ENCODE data around the gene AMOTL1.

AMOTL1 gene

DNA sequence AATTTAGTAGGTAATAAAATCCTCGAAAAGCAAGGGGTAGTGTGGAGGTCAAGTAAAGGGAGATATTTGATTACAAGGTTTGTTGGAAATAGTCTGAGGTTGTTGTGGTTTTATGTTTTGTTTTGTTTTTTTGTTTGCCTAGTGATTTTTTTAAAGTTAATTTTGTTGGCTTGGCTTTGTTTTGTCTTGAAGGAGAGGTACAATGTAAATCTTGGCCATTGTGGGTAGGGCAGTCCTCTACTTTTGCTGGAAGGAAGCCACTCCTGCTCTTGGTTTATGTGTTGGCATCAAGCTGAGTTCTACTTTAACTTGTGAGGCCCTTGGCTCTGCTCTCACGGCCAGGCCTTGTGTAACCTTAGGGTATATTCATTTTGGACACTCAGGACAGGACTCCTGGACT is 3.2 kb downstream of the AMOTL1 start:
- H4K20me1 ChIP-seq (ENCODE audit: control insufficient read depth, insufficient read depth, low read depth, low read length): no peaks in the 10 kb centered on the region
- H3K4me1 ChIP-seq (ENCODE audit: control insufficient read depth, low read length): no peaks in the 10 kb centered on the region
- H3K27ac ChIP-seq (ENCODE audit: low read depth, low read length): no peak overlapping the region

DNA sequence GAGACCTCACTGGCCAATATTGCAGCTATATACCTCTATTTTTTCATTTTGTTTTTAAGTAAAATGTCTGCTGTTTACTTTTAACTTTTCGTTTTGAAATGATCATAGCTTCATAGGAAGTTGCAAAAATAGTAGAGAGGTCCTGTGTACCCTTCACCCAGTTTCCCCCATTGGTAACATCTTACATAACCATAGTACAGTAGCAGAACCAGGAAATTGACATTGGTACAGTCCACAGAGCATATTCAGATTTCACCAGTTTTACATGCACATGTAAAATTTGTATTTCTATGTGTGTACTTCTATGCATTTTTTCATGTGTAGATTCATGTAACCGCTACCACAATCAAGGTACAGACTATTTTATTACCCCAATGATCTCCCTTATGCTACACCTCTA is 3.8 kb downstream of the AMOTL1 start:
- peaks cover 2% of the 10 kb centered on the region; the same call in 1 of the 2 replicates for H3K27me3 ChIP-seq (ENCODE audit: control insufficient read depth, low read length)
- no peak overlapping the region for H3K4me3 ChIP-seq (ENCODE audit: low read length)
- no peak overlapping the region for H3K4me2 ChIP-seq (ENCODE audit: low read length)
- no peaks in the 10 kb centered on the region for H4K20me1 ChIP-seq (ENCODE audit: control insufficient read depth, insufficient read depth, low read depth, low read length)
- no peaks in the 10 kb centered on the region for H3K4me1 ChIP-seq (ENCODE audit: control insufficient read depth, low read length)
- H3K27ac ChIP-seq (ENCODE audit: low read depth, low read length): no peak overlapping the region
- H3F3A ChIP-seq (ENCODE audit: control insufficient read depth, insufficient read depth): no peaks in the 10 kb centered on the region
- no peaks in the 10 kb centered on the region for H3K9me3 ChIP-seq (ENCODE audit: control insufficient read depth, insufficient read depth, low read length)
- no peaks in the 10 kb centered on the region for H3K36me3 ChIP-seq (ENCODE audit: control insufficient read depth, low read length)
- no peaks in the 10 kb centered on the region for H3K9me2 ChIP-seq (replicated peaks; ENCODE audit: control insufficient read depth, low read length)
- no peaks in the 10 kb centered on the region for H3K79me2 ChIP-seq (ENCODE audit: control insufficient read depth, low read length)
- TF ChIP-seq EZH2phosphoT487 (IDR thresholded peaks at IDR 0.05; ENCODE audit: borderline replicate concordance, low read length) (no peak), CTCF (IDR thresholded peaks at IDR 0.05; ENCODE audit: low read depth, low read length, poor library complexity, severe bottlenecking) (no peak)

More for the DNA sequence above, 3.2 kb downstream of the AMOTL1 start:
- no peaks in the 10 kb centered on the region for H3K36me3 ChIP-seq (ENCODE audit: control insufficient read depth, low read length)
- H3K9me3 ChIP-seq (ENCODE audit: control insufficient read depth, insufficient read depth, low read length): no peaks in the 10 kb centered on the region
- TF ChIP-seq CTCF (IDR thresholded peaks at IDR 0.05; ENCODE audit: low read depth, low read length, poor library complexity, severe bottlenecking) (no peak), EZH2phosphoT487 (IDR thresholded peaks at IDR 0.05; ENCODE audit: borderline replicate concordance, low read length) (no peak)
- no peak overlapping the region for H3K4me2 ChIP-seq (ENCODE audit: low read length)
- H3K79me2 ChIP-seq (ENCODE audit: control insufficient read depth, low read length): no peaks in the 10 kb centered on the region
- H3K4me3 ChIP-seq (ENCODE audit: low read length): no peak overlapping the region
- H3K9me2 ChIP-seq (replicated peaks; ENCODE audit: control insufficient read depth, low read length): no peaks in the 10 kb centered on the region
- peaks cover 2% of the 10 kb centered on the region; the same call in 1 of the 2 replicates for H3K27me3 ChIP-seq (ENCODE audit: control insufficient read depth, low read length)
- no peaks in the 10 kb centered on the region for H3F3A ChIP-seq (ENCODE audit: control insufficient read depth, insufficient read depth)

DNA sequence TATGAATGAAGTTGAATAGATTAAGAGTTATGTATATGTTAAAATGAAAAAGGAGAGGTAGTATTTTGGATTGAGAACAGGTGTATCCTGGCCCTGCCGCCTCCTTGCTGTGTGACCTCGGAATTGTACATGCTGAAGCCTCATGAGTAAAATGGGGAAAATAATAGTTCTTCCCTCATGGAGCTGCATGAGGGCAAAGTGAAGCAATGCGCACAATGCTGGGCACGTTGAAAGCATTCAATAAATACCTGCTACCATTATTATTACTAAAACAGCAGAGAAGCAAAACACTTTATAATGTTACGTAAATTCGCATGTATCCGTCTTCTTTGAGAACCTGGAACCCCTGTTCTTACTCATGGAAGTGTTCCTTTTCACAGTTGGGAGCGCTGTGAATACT is 5.7 kb downstream of the AMOTL1 start:
- no peak overlapping the region for H3K4me3 ChIP-seq (ENCODE audit: low read length)
- no peaks in the 10 kb centered on the region for H3K79me2 ChIP-seq (ENCODE audit: control insufficient read depth, low read length)
- no peaks in the 10 kb centered on the region for H3F3A ChIP-seq (ENCODE audit: control insufficient read depth, insufficient read depth)
- H3K9me3 ChIP-seq (ENCODE audit: control insufficient read depth, insufficient read depth, low read length): no peaks in the 10 kb centered on the region
- H3K36me3 ChIP-seq (ENCODE audit: control insufficient read depth, low read length): no peaks in the 10 kb centered on the region
- no peaks in the 10 kb centered on the region for H3K9me2 ChIP-seq (replicated peaks; ENCODE audit: control insufficient read depth, low read length)
- no peaks in the 10 kb centered on the region for H4K20me1 ChIP-seq (ENCODE audit: control insufficient read depth, insufficient read depth, low read depth, low read length)
- no peak overlapping the region for H3K27ac ChIP-seq (ENCODE audit: low read depth, low read length)
- peaks cover 6% of the 10 kb centered on the region for H3K27me3 ChIP-seq (ENCODE audit: control insufficient read depth, low read length)
- no peaks in the 10 kb centered on the region for H3K4me1 ChIP-seq (ENCODE audit: control insufficient read depth, low read length)
- H3K4me2 ChIP-seq (ENCODE audit: low read length): no peak overlapping the region
- no peak for TF ChIP-seq CTCF (IDR thresholded peaks at IDR 0.05; ENCODE audit: low read depth, low read length, poor library complexity, severe bottlenecking)
- TF ChIP-seq EZH2phosphoT487 (IDR thresholded peaks at IDR 0.05; ENCODE audit: borderline replicate concordance, low read length): no peak

- H3K27me3 ChIP-seq (ENCODE audit: control insufficient read depth, low read length): peaks cover 6% of the 10 kb centered on the region
- no peaks in the 10 kb centered on the region for H3K9me2 ChIP-seq (replicated peaks; ENCODE audit: control insufficient read depth, low read length)
- no peaks in the 10 kb centered on the region for H3K36me3 ChIP-seq (ENCODE audit: control insufficient read depth, low read length)
- no peak overlapping the region for H3K27ac ChIP-seq (ENCODE audit: low read depth, low read length)
- no peaks in the 10 kb centered on the region for H3K79me2 ChIP-seq (ENCODE audit: control insufficient read depth, low read length)
- H3K9me3 ChIP-seq (ENCODE audit: control insufficient read depth, insufficient read depth, low read length): no peaks in the 10 kb centered on the region
- H3K4me2 ChIP-seq (ENCODE audit: low read length): no peak overlapping the region
- no peaks in the 10 kb centered on the region for H4K20me1 ChIP-seq (ENCODE audit: control insufficient read depth, insufficient read depth, low read depth, low read length)
- H3F3A ChIP-seq (ENCODE audit: control insufficient read depth, insufficient read depth): no peaks in the 10 kb centered on the region
- TF ChIP-seq CTCF (IDR thresholded peaks at IDR 0.05; ENCODE audit: low read depth, low read length, poor library complexity, severe bottlenecking) (no peak), EZH2phosphoT487 (IDR thresholded peaks at IDR 0.05; ENCODE audit: borderline replicate concordance, low read length) (no peak)
- H3K4me3 ChIP-seq (ENCODE audit: low read length): no peak overlapping the region
- H3K4me1 ChIP-seq (ENCODE audit: control insufficient read depth, low read length): no peaks in the 10 kb centered on the region
These were observed 6.2 kb downstream of the AMOTL1 start for GRCh38 chr11:94774345-94774744.

Measured in DOHH2 (cell line).